H9 (cell line): Measurements from ENCODE around the gene KAZN. TPM values are rescaled to one million over a fixed set of nuclear protein-coding genes. Genes with fewer than 3 reads are reported as not detected.

Experiments
- DNase-seq: peaks from one replicate; pipeline ENCODE4 v3.0.0-alpha.2; 2017
- H2AFZ ChIP-seq: one replicate; pipeline ENCODE4 v1.6.1; 2013; ENCODE audit warnings: mild to moderate bottlenecking, low read length, control low read depth, moderate library complexity
- H2AK5ac ChIP-seq: 2 replicates; pipeline ENCODE4 v1.6.1; 2013; ENCODE audit warnings: low read length, control low read depth, mixed read lengths; ENCODE audit not compliant: insufficient read length
- H2BK120ac ChIP-seq: one replicate; pipeline ENCODE4 v1.6.1; 2013; ENCODE audit warnings: low read depth, mild to moderate bottlenecking, low read length, control low read depth, inconsistent platforms; ENCODE audit not compliant: poor library complexity, severe bottlenecking
- H2BK12ac ChIP-seq: 2 replicates; pipeline ENCODE4 v1.6.1; 2013; ENCODE audit warnings: low read length, control low read depth, mixed read lengths, low read depth; ENCODE audit not compliant: insufficient read length
- H2BK15ac ChIP-seq: 2 replicates; pipeline ENCODE4 v1.6.1; 2013; ENCODE audit warnings: low read depth, low read length, control low read depth
- H2BK20ac ChIP-seq: one replicate; pipeline ENCODE4 v1.6.1; 2013; ENCODE audit warnings: low read depth, mild to moderate bottlenecking, low read length, control low read depth, inconsistent platforms; ENCODE audit not compliant: poor library complexity, severe bottlenecking
- H2BK5ac ChIP-seq: 2 replicates; pipeline ENCODE4 v1.6.1; 2013; ENCODE audit warnings: low read length, control low read depth, mixed read lengths; ENCODE audit not compliant: insufficient read length
- H3K14ac ChIP-seq: 2 replicates; pipeline ENCODE4 v1.6.1; 2013; ENCODE audit warnings: low read length, control low read depth; ENCODE audit not compliant: insufficient read depth
- H3K18ac ChIP-seq: 2 replicates; pipeline ENCODE4 v1.6.1; 2013; ENCODE audit warnings: low read depth, mild to moderate bottlenecking, mixed read lengths, low read length, control low read depth; ENCODE audit not compliant: insufficient read length
- H3K23ac ChIP-seq: 2 replicates; pipeline ENCODE4 v1.6.1; 2013; ENCODE audit warnings: low read length, control low read depth, mixed read lengths, low read depth; ENCODE audit not compliant: insufficient read length
- H3K23me2 ChIP-seq: 2 replicates; pipeline ENCODE4 v1.6.1; 2013; ENCODE audit warnings: low read depth, mild to moderate bottlenecking, mixed read lengths, low read length, control low read depth; ENCODE audit not compliant: insufficient read length, poor library complexity, severe bottlenecking
- H3K27ac ChIP-seq: 2 replicates; pipeline ENCODE4 v1.5.1; 2013; ENCODE audit warnings: low read length, control low read depth, mixed read lengths, low read depth; ENCODE audit not compliant: insufficient read length
- H3K27me3 ChIP-seq: 2 replicates; pipeline ENCODE4 v1.6.1; 2013; ENCODE audit warnings: low read length, control low read depth, inconsistent platforms; ENCODE audit not compliant: insufficient read depth
- H3K4ac ChIP-seq: 2 replicates; pipeline ENCODE4 v1.6.1; 2013; ENCODE audit warnings: low read depth, mild to moderate bottlenecking, control low read depth, inconsistent platforms, low read length, moderate library complexity
- H3K4me1 ChIP-seq: 2 replicates; pipeline ENCODE4 v1.6.1; 2013; ENCODE audit warnings: low read length, control low read depth, inconsistent platforms; ENCODE audit not compliant: insufficient read depth
- H3K4me2 ChIP-seq: 2 replicates; pipeline ENCODE4 v1.6.1; 2013; ENCODE audit warnings: low read length, control low read depth, mixed read lengths; ENCODE audit not compliant: insufficient read length, insufficient read depth
- H3K56ac ChIP-seq: 2 replicates; pipeline ENCODE4 v1.6.1; 2013; ENCODE audit warnings: low read depth, mild to moderate bottlenecking, mixed read lengths, low read length, control low read depth; ENCODE audit not compliant: insufficient read length
- H3K79me1 ChIP-seq: 2 replicates; pipeline ENCODE4 v1.6.1; 2013; ENCODE audit warnings: low read depth, mild to moderate bottlenecking, moderate library complexity, low read length, control low read depth, inconsistent platforms; ENCODE audit not compliant: insufficient read depth, poor library complexity, severe bottlenecking
- H3K79me2 ChIP-seq: 2 replicates; pipeline ENCODE4 v1.6.1; 2013; ENCODE audit warnings: low read length, control low read depth, inconsistent platforms; ENCODE audit not compliant: insufficient read depth
- H3K9ac ChIP-seq: 2 replicates; pipeline ENCODE4 v1.6.1; 2013; ENCODE audit warnings: low read length, control low read depth, mixed read lengths; ENCODE audit not compliant: insufficient read length; ENCODE audit errors: extremely low read depth
- H3K9me3 ChIP-seq: one replicate; pipeline ENCODE4 v1.6.1; 2013; ENCODE audit warnings: low read depth, low read length, inconsistent platforms; ENCODE audit not compliant: control insufficient read depth
- H3T11ph ChIP-seq: one replicate; pipeline ENCODE4 v1.6.1; 2013; ENCODE audit warnings: mild to moderate bottlenecking, low read length, control low read depth, inconsistent platforms
- H4K20me1 ChIP-seq: one replicate; pipeline ENCODE4 v1.6.1; 2013; ENCODE audit not compliant: control insufficient read depth, insufficient read length, insufficient read depth
- H4K5ac ChIP-seq: 2 replicates; pipeline ENCODE4 v1.6.1; 2013; ENCODE audit warnings: low read depth, mild to moderate bottlenecking, mixed read lengths, low read length, control low read depth; ENCODE audit not compliant: insufficient read length
- H4K8ac ChIP-seq: replicated peaks from 2 replicates; pipeline ENCODE4 v1.6.1; 2013; ENCODE audit warnings: low read length, control low read depth, mixed read lengths, low read depth; ENCODE audit not compliant: insufficient read length
- H4K91ac ChIP-seq: 2 replicates; pipeline ENCODE4 v1.6.1; 2013; ENCODE audit warnings: low read depth, mild to moderate bottlenecking, moderate library complexity, mixed read lengths, low read length, control low read depth; ENCODE audit not compliant: insufficient read length
- H3K27ac Mint-ChIP-seq, 3 experiments: 2 replicates in 2 of 3; 3 replicates in 1 of 3; pipeline ENCODE4 v1.8.0; 2020 to 2021; ENCODE audit warnings: mixed read lengths in 3 of 3, mild to moderate bottlenecking in 1 of 3, moderate library complexity in 1 of 3
- H3K27me3 Mint-ChIP-seq: 2 replicates; pipeline ENCODE4 v1.8.0; 2021; ENCODE audit warnings: low read depth, mild to moderate bottlenecking, moderate library complexity, mixed read lengths
- H3K36me3 Mint-ChIP-seq, 3 experiments: 2 replicates in 2 of 3; 3 replicates in 1 of 3; pipeline ENCODE4 v1.8.0; 2020 to 2021; ENCODE audit warnings: low read depth in 3 of 3, mixed read lengths in 3 of 3; ENCODE audit not compliant: insufficient read depth in 1 of 3
- H3K4me1 Mint-ChIP-seq, 2 experiments: 2 replicates each; pipeline ENCODE4 v1.8.0; 2020; ENCODE audit warnings: mixed read lengths in 2 of 2
- H3K4me3 Mint-ChIP-seq, 2 experiments: 2 replicates in 1 of 2; 3 replicates in 1 of 2; pipeline ENCODE4 v1.8.0; 2020 to 2021; ENCODE audit warnings: mild to moderate bottlenecking in 2 of 2, mixed read lengths in 2 of 2, moderate library complexity in 1 of 2
- H3K9me3 Mint-ChIP-seq, 2 experiments: 2 replicates in 1 of 2; 3 replicates in 1 of 2; pipeline ENCODE4 v1.8.0; 2020; ENCODE audit warnings: mild to moderate bottlenecking in 2 of 2, mixed read lengths in 2 of 2, moderate library complexity in 1 of 2
- WGBS: extraction: QIAGEN DNeasy Blood & Tissue Kit; methylation state at CpG from one replicate; pipeline ENCODE4 v1.1.7; 2013; ENCODE audit warnings: missing lambda C conversion rate, low lambda C conversion rate, mixed read lengths; ENCODE audit not compliant: insufficient read length; ENCODE audit errors: extremely low coverage; 5-methylcytosine and 5-hydroxymethylcytosine counted together
- total RNA-seq: library from RNA; stranded (reverse); gene quantifications from 2 replicates; pipeline ENCODE4 v1.2.1, GENCODE V29; 2021
- TF ChIP-seq, protein P1 (sequence below): fragments of 200-600 bp; sonication (generic); conservative IDR thresholded peaks from 3 replicates; pipeline ENCODE4 v1.8.0; 2021; ENCODE audit warnings: antibody characterized with exemption, mild to moderate bottlenecking

KAZN gene
- total RNA-seq, 1 experiment from 2014 or later = 7.6 TPM

GRCh38 chr1:14888374-14888773, 289.9 kb downstream of the KAZN start:
- H3K14ac ChIP-seq = no peak overlapping the region
- H4K8ac ChIP-seq = no peak overlapping the region
- H4K5ac ChIP-seq = no peak overlapping the region
- no peak overlapping the region for H2BK15ac ChIP-seq
- H4K20me1 ChIP-seq = no peaks in the 10 kb centered on the region
- no peaks in the 10 kb centered on the region for H3K9me3 ChIP-seq
- DNase-seq = no peak
- no CpG with 5 or more reads among the region's 10 CpGs for WGBS
- no peaks in the 10 kb centered on the region for H3K4me1 ChIP-seq
- no peaks in the 10 kb centered on the region for H3K79me2 ChIP-seq
- H3T11ph ChIP-seq = no peak overlapping the region
- H3K4ac ChIP-seq = no peak overlapping the region
- H3K27me3 ChIP-seq = no peaks in the 10 kb centered on the region
- H4K91ac ChIP-seq = no peak overlapping the region
- no peak overlapping the region for H2BK20ac ChIP-seq
- TF ChIP-seq, protein P1, sequence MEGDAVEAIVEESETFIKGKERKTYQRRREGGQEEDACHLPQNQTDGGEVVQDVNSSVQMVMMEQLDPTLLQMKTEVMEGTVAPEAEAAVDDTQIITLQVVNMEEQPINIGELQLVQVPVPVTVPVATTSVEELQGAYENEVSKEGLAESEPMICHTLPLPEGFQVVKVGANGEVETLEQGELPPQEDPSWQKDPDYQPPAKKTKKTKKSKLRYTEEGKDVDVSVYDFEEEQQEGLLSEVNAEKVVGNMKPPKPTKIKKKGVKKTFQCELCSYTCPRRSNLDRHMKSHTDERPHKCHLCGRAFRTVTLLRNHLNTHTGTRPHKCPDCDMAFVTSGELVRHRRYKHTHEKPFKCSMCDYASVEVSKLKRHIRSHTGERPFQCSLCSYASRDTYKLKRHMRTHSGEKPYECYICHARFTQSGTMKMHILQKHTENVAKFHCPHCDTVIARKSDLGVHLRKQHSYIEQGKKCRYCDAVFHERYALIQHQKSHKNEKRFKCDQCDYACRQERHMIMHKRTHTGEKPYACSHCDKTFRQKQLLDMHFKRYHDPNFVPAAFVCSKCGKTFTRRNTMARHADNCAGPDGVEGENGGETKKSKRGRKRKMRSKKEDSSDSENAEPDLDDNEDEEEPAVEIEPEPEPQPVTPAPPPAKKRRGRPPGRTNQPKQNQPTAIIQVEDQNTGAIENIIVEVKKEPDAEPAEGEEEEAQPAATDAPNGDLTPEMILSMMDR = no peak
- no peaks in the 10 kb centered on the region for H3K23me2 ChIP-seq
- peaks cover 1% of the 10 kb centered on the region for H3K27me3 Mint-ChIP-seq
- no peak overlapping the region for H3K27ac ChIP-seq
- no peak overlapping the region for H2BK12ac ChIP-seq
- H3K27ac Mint-ChIP-seq = no peak overlapping the region
- H3K36me3 Mint-ChIP-seq = no peaks in the 10 kb centered on the region
- no peak overlapping the region for H2BK5ac ChIP-seq
- no peak overlapping the region for H2AFZ ChIP-seq
- peaks cover 12 to 20% of the 10 kb centered on the region in 2 experiments for H3K4me1 Mint-ChIP-seq
- no peak overlapping the region for H2BK120ac ChIP-seq
- H3K23ac ChIP-seq = no peak overlapping the region
- H3K9ac ChIP-seq = no peak overlapping the region
- H3K4me2 ChIP-seq = no peak overlapping the region
- H2AK5ac ChIP-seq = no peak overlapping the region
- H3K18ac ChIP-seq = no peak overlapping the region
- no peak overlapping the region for H3K56ac ChIP-seq
- no peaks in the 10 kb centered on the region for H3K79me1 ChIP-seq
- no peak overlapping the region for H3K4me3 Mint-ChIP-seq
- no peaks in the 10 kb centered on the region for H3K9me3 Mint-ChIP-seq
